Keratinocyte (primary cell): ENCODE results near the gene ZZZ3. TPM values are rescaled to one million over a fixed set of nuclear protein-coding genes. Genes with fewer than 3 reads are reported as not detected.

Source experiments
- DNase-seq: peaks from one replicate; pipeline ENCODE4 v3.0.0-alpha.2; 2011; ENCODE audit warnings: low read depth, missing footprints, low spot score
- FAIRE-seq: peaks from 2 replicates; lab custom pipeline; 2011; peaks lifted over from hg19 to GRCh38; lab: Jason Lieb, UNC
- H2AFZ ChIP-seq: 2 replicates; pipeline ENCODE4 v1.6.0; 2012; ENCODE audit warnings: low read length, control low read depth, inconsistent platforms; ENCODE audit not compliant: control insufficient read depth
- H3K27ac ChIP-seq: 2 replicates; pipeline ENCODE4 v1.5.1; 2011; ENCODE audit warnings: low read length; ENCODE audit not compliant: control insufficient read depth, insufficient read depth
- H3K27me3 ChIP-seq: 3 replicates; pipeline ENCODE4 v1.6.0; 2011; ENCODE audit warnings: low read length; ENCODE audit not compliant: control insufficient read depth, insufficient read depth; ENCODE audit errors: extremely low read depth
- H3K36me3 ChIP-seq, 2 experiments: 2 replicates in 1 of 2; 3 replicates in 1 of 2; pipeline ENCODE4 v1.5.1; 2011; ENCODE audit warnings: low read length in 2 of 2, mild to moderate bottlenecking in 1 of 2; ENCODE audit not compliant: control insufficient read depth in 2 of 2, insufficient read depth in 2 of 2; ENCODE audit errors: extremely low read depth in 1 of 2
- H3K4me1 ChIP-seq: 3 replicates; pipeline ENCODE4 v1.5.1; 2011; ENCODE audit warnings: low read length; ENCODE audit not compliant: control insufficient read depth, insufficient read depth; ENCODE audit errors: extremely low read depth
- H3K4me2 ChIP-seq: 3 replicates; pipeline ENCODE4 v1.6.0; 2011; ENCODE audit warnings: low read depth, low read length; ENCODE audit not compliant: control insufficient read depth, insufficient read depth; ENCODE audit errors: extremely low read depth
- H3K4me3 ChIP-seq, 3 experiments: fragments of 200-600 bp in 1 of 3; sonication (generic) in 1 of 3; 2 replicates in 2 of 3; 3 replicates in 1 of 3; pipeline ENCODE4 v1.5.1; 2011 to 2016; ENCODE audit warnings: low read length in 3 of 3, mild to moderate bottlenecking in 3 of 3, control low read depth in 2 of 3, inconsistent platforms in 1 of 3, low read depth in 1 of 3, mixed read lengths in 1 of 3, mixed run types in 1 of 3, moderate library complexity in 1 of 3; ENCODE audit not compliant: control insufficient read depth in 2 of 3, insufficient read depth in 2 of 3; ENCODE audit errors: extremely low read depth in 1 of 3
- H3K79me2 ChIP-seq: 2 replicates; pipeline ENCODE4 v1.6.0; 2012; ENCODE audit warnings: low read length; ENCODE audit not compliant: control insufficient read depth, insufficient read depth
- H3K9ac ChIP-seq: 3 replicates; pipeline ENCODE4 v1.6.0; 2011; ENCODE audit warnings: low read length; ENCODE audit not compliant: control insufficient read depth, insufficient read depth; ENCODE audit errors: extremely low read depth
- H3K9me1 ChIP-seq: 3 replicates; pipeline ENCODE4 v1.6.0; 2011; ENCODE audit warnings: low read length; ENCODE audit not compliant: control insufficient read depth, insufficient read depth; ENCODE audit errors: extremely low read depth
- H3K9me3 ChIP-seq: 2 replicates; pipeline ENCODE4 v1.5.1; 2012; ENCODE audit warnings: low read depth, low read length; ENCODE audit not compliant: control insufficient read depth
- H4K20me1 ChIP-seq: 3 replicates; pipeline ENCODE4 v1.6.0; 2011; ENCODE audit warnings: low read length; ENCODE audit not compliant: control insufficient read depth, insufficient read depth; ENCODE audit errors: extremely low read depth
- EZH2 ChIP-seq: IDR thresholded peaks from one replicate; pipeline ENCODE4 v1.6.1; 2012; ENCODE audit warnings: inconsistent platforms, mild to moderate bottlenecking, low read length, moderate library complexity
- dilution Hi-C: fragments of 300-500 bp; cut with MboI; formaldehyde crosslinking; loops from one replicate; pipeline ENCODE4 v1.7.0; 2020; ENCODE audit warnings: low sequenced_read_pairs; ENCODE audit not compliant: extremely low pct_ligation_motif_present
- polyA plus RNA-seq, 5 experiments: library from polyadenylated mRNA; depleted of rRNA in 3 of 5; stranded (reverse) in 3 of 5; stranded (forward) in 1 of 5; unstranded in 1 of 5; fragments of >200 nt; gene quantifications; 1 replicate in 1 of 5; 2 replicates in 3 of 5; 3 replicates in 1 of 5; pipeline versions ENCODE4 v1.2.1 to v1.2.3, GENCODE V29; 2011 to 2012; ENCODE audit warnings: missing spikeins in 2 of 5, low read depth in 1 of 5, low replicate concordance in 1 of 5
- TF ChIP-seq, protein P1 (sequence below), 3 experiments: IDR thresholded peaks in 1 of 3; conservative IDR thresholded peaks in 1 of 3; optimal IDR thresholded peaks in 1 of 3; 2 replicates in 2 of 3; 3 replicates in 1 of 3; pipeline versions ENCODE3 to v1.5.1; 2011; ENCODE audit warnings: low read length in 3 of 3, mild to moderate bottlenecking in 3 of 3, moderate library complexity in 2 of 3, control low read depth in 1 of 3, inconsistent platforms in 1 of 3; ENCODE audit not compliant: insufficient read depth in 2 of 3; ENCODE audit errors: extremely low read depth in 1 of 3

Gene ZZZ3
- polyA plus RNA-seq, 1 donor (not counting 4 experiments of a cell fraction or from before 2014, with no cell fraction given), result 30.6 TPM

- Histone ChIP-seq H4K20me1 (peaks cover 8% of the 10 kb centered on the region), H3K36me3 (no peaks in the 10 kb centered on the region), H3K9me3 (no peaks in the 10 kb centered on the region), H3K27me3 (no peaks in the 10 kb centered on the region), H3K9ac (no peak overlapping the region), H2AFZ (no peak overlapping the region), H3K4me2 (no peak overlapping the region), H3K27ac (no peak overlapping the region), H3K79me2 (peaks cover 99% of the 10 kb centered on the region), H3K9me1 (no peaks in the 10 kb centered on the region), H3K4me1 (no peaks in the 10 kb centered on the region), H3K4me3 (no peak overlapping the region)
- TF ChIP-seq EZH2, result no peak
- TF ChIP-seq, protein P1, sequence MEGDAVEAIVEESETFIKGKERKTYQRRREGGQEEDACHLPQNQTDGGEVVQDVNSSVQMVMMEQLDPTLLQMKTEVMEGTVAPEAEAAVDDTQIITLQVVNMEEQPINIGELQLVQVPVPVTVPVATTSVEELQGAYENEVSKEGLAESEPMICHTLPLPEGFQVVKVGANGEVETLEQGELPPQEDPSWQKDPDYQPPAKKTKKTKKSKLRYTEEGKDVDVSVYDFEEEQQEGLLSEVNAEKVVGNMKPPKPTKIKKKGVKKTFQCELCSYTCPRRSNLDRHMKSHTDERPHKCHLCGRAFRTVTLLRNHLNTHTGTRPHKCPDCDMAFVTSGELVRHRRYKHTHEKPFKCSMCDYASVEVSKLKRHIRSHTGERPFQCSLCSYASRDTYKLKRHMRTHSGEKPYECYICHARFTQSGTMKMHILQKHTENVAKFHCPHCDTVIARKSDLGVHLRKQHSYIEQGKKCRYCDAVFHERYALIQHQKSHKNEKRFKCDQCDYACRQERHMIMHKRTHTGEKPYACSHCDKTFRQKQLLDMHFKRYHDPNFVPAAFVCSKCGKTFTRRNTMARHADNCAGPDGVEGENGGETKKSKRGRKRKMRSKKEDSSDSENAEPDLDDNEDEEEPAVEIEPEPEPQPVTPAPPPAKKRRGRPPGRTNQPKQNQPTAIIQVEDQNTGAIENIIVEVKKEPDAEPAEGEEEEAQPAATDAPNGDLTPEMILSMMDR (optimal IDR thresholded peaks at IDR 0.05 in 1 of 3, IDR thresholded peaks at IDR 0.05 in 1 of 3, conservative IDR thresholded peaks at IDR 0.05 in 1 of 3; ENCODE audit: extremely low read depth in 1 of 3, insufficient read depth in 2 of 3, low read length in 3 of 3), result no peak
- dilution Hi-C loops, result no loop called here
- peak; percentile 51 for FAIRE-seq
- no peak for DNase-seq
Measured at GRCh38 chr1:77664939-77665516, 17.4 kb downstream of the ZZZ3 start.

GRCh38 chr1:77661696-77662095 lies 20.8 kb downstream of the ZZZ3 start:
- TF ChIP-seq EZH2, result no peak
- TF ChIP-seq, protein P1 (optimal IDR thresholded peaks at IDR 0.05 in 1 of 3, IDR thresholded peaks at IDR 0.05 in 1 of 3, conservative IDR thresholded peaks at IDR 0.05 in 1 of 3; ENCODE audit: extremely low read depth in 1 of 3, insufficient read depth in 2 of 3, low read length in 3 of 3), result no peak
- Histone ChIP-seq H3K36me3 (no peaks in the 10 kb centered on the region), H3K9me3 (no peaks in the 10 kb centered on the region), H3K4me2 (no peak overlapping the region), H3K79me2 (peaks cover 98% of the 10 kb centered on the region), H3K27ac (no peak overlapping the region), H2AFZ (no peak overlapping the region), H3K9ac (no peak overlapping the region), H3K9me1 (no peaks in the 10 kb centered on the region), H4K20me1 (peaks cover 8% of the 10 kb centered on the region), H3K27me3 (no peaks in the 10 kb centered on the region), H3K4me3 (no peak overlapping the region), H3K4me1 (no peaks in the 10 kb centered on the region)
- DNase-seq (no peak), FAIRE-seq (no peak)
- dilution Hi-C loops, result no loop called here
